Mesothelial cell of epicardium (in vitro differentiated cells): ENCODE results near the gene KDM5C. TPM values are rescaled to one million over a fixed set of nuclear protein-coding genes. Genes with fewer than 3 reads are reported as not detected.
A peak's percentile ranks its signal among the peaks of the same experiment; 100 is the strongest.

ENCODE experiments used
- DNase-seq, 2 experiments: peaks; one replicate each; pipeline ENCODE4 v3.0.0; 2021; ENCODE audit warnings: low spot score in 2 of 2; ENCODE audit not compliant: unreplicated experiment in 2 of 2
- H3K27ac Mint-ChIP-seq: 2 replicates; pipeline ENCODE4 v1.8.0; 2021; ENCODE audit warnings: mixed read lengths
- H3K27me3 Mint-ChIP-seq: 2 replicates; pipeline ENCODE4 v1.8.0; 2021; ENCODE audit warnings: low read depth, mixed read lengths
- H3K36me3 Mint-ChIP-seq: 2 replicates; pipeline ENCODE4 v1.8.0; 2021; ENCODE audit warnings: mixed read lengths
- H3K4me1 Mint-ChIP-seq: 2 replicates; pipeline ENCODE4 v1.8.0; 2021; ENCODE audit warnings: mixed read lengths
- H3K4me3 Mint-ChIP-seq: 2 replicates; pipeline ENCODE4 v1.8.0; 2021; ENCODE audit warnings: mild to moderate bottlenecking, moderate library complexity, mixed read lengths
- H3K9me3 Mint-ChIP-seq: 2 replicates; pipeline ENCODE4 v1.8.0; 2021; ENCODE audit warnings: mixed read lengths
- CTCF ChIP-seq: fragments of 200-600 bp; sonication (generic); IDR thresholded peaks from one replicate; pipeline ENCODE4 v1.5.0; 2021; ENCODE audit warnings: antibody characterized with exemption; ENCODE audit not compliant: unreplicated experiment
- total RNA-seq: library from RNA; stranded (reverse); gene quantifications from 3 replicates; pipeline ENCODE4 v1.2.1, GENCODE V29; 2021

The KDM5C gene
- total RNA-seq, 1 donor from 2014 or later = 128 TPM

DNA sequence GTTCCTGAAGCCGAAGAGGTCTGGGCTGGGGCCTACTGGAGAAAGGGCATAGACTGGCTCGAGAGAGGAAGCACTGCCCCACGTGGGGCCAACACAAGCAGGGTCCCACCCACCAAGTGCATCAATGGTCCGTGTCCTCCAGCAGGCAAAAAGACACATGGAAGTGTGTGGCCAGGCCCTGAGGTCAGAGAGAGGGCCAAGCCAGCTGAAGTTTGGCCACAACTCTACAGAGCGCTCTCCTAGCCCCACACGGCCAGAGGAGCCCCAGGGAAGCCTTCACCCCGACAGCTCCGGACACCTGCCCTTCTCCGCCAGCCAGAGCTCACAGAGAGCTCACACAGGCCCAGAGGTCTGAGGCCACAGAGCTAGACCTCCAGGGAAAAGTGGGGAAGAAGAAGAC lies 8.5 kb upstream of the KDM5C start:
- H3K27ac Mint-ChIP-seq = no peak overlapping the region

GRCh38 chrX:53230116-53230515 lies 5.1 kb upstream of the KDM5C start:
- DNase-seq = no peak
- no peak overlapping the region for H3K27ac Mint-ChIP-seq
- H3K4me3 Mint-ChIP-seq = no peak overlapping the region
- no peaks in the 10 kb centered on the region for H3K36me3 Mint-ChIP-seq
- peaks cover 10% of the 10 kb centered on the region for H3K9me3 Mint-ChIP-seq
- TF ChIP-seq CTCF = no peak
- no peaks in the 10 kb centered on the region for H3K4me1 Mint-ChIP-seq
- H3K27me3 Mint-ChIP-seq = no peaks in the 10 kb centered on the region

More for the DNA sequence above, 8.5 kb upstream of the KDM5C start:
- Mint-ChIP-seq H3K36me3 (no peaks in the 10 kb centered on the region), H3K9me3 (peaks cover 6% of the 10 kb centered on the region), H3K4me3 (no peak overlapping the region), H3K27me3 (no peaks in the 10 kb centered on the region), H3K4me1 (no peaks in the 10 kb centered on the region)
- DNase-seq = no peak
- no peak for TF ChIP-seq CTCF

- DNase-seq = no peak
- TF ChIP-seq CTCF = no peak
- peaks cover 10% of the 10 kb centered on the region for H3K9me3 Mint-ChIP-seq
- no peaks in the 10 kb centered on the region for H3K27me3 Mint-ChIP-seq
- H3K4me1 Mint-ChIP-seq = peaks cover 15% of the 10 kb centered on the region
- H3K36me3 Mint-ChIP-seq = no peaks in the 10 kb centered on the region
- no peak overlapping the region for H3K27ac Mint-ChIP-seq
- no peak overlapping the region for H3K4me3 Mint-ChIP-seq
These were observed 2.3 kb upstream of the KDM5C start for GRCh38 chrX:53227224-53227765.

DNA sequence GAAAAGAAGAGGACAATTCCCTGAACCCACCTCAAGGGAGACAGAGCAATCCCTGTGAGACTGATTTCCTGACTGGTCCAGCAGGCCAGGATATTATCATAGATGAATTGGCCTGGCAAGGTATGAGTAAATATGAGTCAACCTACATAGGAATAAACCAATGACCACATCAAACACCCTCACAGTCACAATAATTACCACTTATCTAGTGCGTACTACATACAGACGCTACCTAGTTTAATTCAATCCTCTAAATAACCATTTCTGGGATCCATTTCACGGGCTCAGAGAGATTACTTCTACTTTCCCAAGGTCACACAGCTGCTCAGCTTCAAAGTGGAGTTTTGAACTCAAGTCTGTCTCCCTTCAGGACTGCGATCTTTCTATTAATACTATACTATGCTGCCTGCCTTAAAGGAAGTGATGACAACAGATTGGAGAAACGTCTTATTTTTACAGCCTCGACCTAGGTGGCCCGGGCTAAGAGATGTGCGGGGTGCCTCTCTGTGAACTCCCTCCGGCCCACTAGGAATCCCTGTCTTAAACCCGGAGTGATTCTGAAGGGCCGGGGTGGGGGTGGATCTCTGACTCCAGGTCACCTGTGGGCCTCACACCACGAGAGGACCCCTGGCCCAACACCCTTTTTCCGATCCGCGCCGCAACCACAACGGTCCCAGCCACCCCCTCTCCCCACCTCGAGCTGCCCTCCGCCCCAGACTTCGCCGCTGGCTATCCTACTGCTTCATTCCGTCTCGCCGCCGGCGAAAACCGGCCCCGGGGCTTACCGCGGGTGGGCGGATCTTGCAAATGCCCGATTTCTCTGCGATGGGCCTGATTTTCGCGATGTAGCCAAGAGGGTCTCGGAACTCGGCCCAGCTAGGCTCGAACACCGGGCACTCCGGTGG lies 800 bp downstream of the KDM5C start:
- H3K27me3 Mint-ChIP-seq = no peaks in the 10 kb centered on the region
- peaks cover 20% of the 10 kb centered on the region for H3K4me1 Mint-ChIP-seq
- peak overlapping the region; percentile 100 for H3K27ac Mint-ChIP-seq
- H3K4me3 Mint-ChIP-seq = peak overlapping the region; percentile 97
- peaks cover 4% of the 10 kb centered on the region for H3K9me3 Mint-ChIP-seq
- TF ChIP-seq CTCF = no peak
- DNase-seq = peak in 1 of 2 experiments; percentile 43
- H3K36me3 Mint-ChIP-seq = no peaks in the 10 kb centered on the region

GRCh38 chrX:53223068-53223693 lies 1.8 kb downstream of the KDM5C start:
- peaks cover 20% of the 10 kb centered on the region for H3K4me1 Mint-ChIP-seq
- H3K27ac Mint-ChIP-seq = peak overlapping the region; percentile 22
- no peaks in the 10 kb centered on the region for H3K27me3 Mint-ChIP-seq
- no peak for TF ChIP-seq CTCF
- no peak for DNase-seq
- no peaks in the 10 kb centered on the region for H3K36me3 Mint-ChIP-seq
- H3K9me3 Mint-ChIP-seq = peaks cover 4% of the 10 kb centered on the region
- H3K4me3 Mint-ChIP-seq = peak overlapping the region; percentile 97
